Sigmoid colon (tissue), 7 donors: ENCODE results near the gene IRX4. TPM values are rescaled to one million over a fixed set of nuclear protein-coding genes. Genes with fewer than 3 reads are reported as not detected.

Experiments used
- DNase-seq: peaks from one replicate; pipeline ENCODE4 v3.0.0-alpha.2; 2019
- H3K27ac ChIP-seq, 4 donors: fragments of 200-600 bp; sonication (generic); one replicate each; pipeline ENCODE4 v1.5.1; 2016 to 2019; ENCODE audit warnings: mild to moderate bottlenecking in 1 of 4
- H3K27me3 ChIP-seq, 3 donors: fragments of 200-600 bp; sonication (generic); one replicate each; pipeline ENCODE4 v1.5.1; 2019; ENCODE audit warnings: mild to moderate bottlenecking in 1 of 3
- H3K36me3 ChIP-seq, 4 donors: fragments of 200-600 bp; sonication (generic); one replicate each; pipeline ENCODE4 v1.5.1; 2016 to 2019
- H3K4me1 ChIP-seq, 4 donors: fragments of 200-600 bp; sonication (generic); one replicate each; pipeline ENCODE4 v1.5.1; 2017 to 2019
- H3K4me3 ChIP-seq, 4 donors: fragments of 200-600 bp; sonication (generic); one replicate each; pipeline ENCODE4 v1.5.1; 2017 to 2019; ENCODE audit warnings: mild to moderate bottlenecking in 2 of 4, moderate library complexity in 1 of 4
- H3K9me3 ChIP-seq, 4 donors: fragments of 200-600 bp in 3 of 4; sonication (generic) in 3 of 4; one replicate each; pipeline versions ENCODE4 v1.5.1 to v1.6.1; 2013 to 2019
- CTCF ChIP-seq, 4 experiments: fragments of 450-650 bp in 3 of 4; fragments of 200-600 bp in 1 of 4; IDR thresholded peaks; one replicate each; pipeline ENCODE4 v1.5.1; 2016 to 2019; ENCODE audit warnings: antibody characterized with exemption in 4 of 4, mild to moderate bottlenecking in 3 of 4, moderate library complexity in 2 of 4
- EP300 ChIP-seq, 4 donors: sonication (generic); formaldehyde crosslinking; IDR thresholded peaks; one replicate each; pipeline ENCODE4 v1.6.1; 2017; ENCODE audit warnings: antibody characterized with exemption in 4 of 4
- POLR2A ChIP-seq, 2 donors: fragments of 450-650 bp; IDR thresholded peaks; one replicate each; pipeline ENCODE4 v1.6.1; 2016; ENCODE audit warnings: antibody characterized with exemption in 2 of 2, mild to moderate bottlenecking in 2 of 2, moderate library complexity in 2 of 2
- POLR2AphosphoS5 ChIP-seq, 4 donors: sonication (generic); formaldehyde crosslinking; IDR thresholded peaks; one replicate each; pipeline ENCODE4 v1.6.1; 2017; ENCODE audit warnings: antibody characterized with exemption in 4 of 4
- WGBS, 2 donors: extraction: QIAGEN DNeasy Blood & Tissue Kit; methylation state at CpG; one replicate each; pipeline ENCODE4 v1.1.7; 2013; 5-methylcytosine and 5-hydroxymethylcytosine counted together
- intact Hi-C: fragments of 100-400 bp; cut with DNase I; formaldehyde crosslinking; loops from one replicate; pipeline ENCODE4 v1.15.1; 2023
- polyA plus RNA-seq, 3 donors: library from polyadenylated mRNA; stranded (reverse); fragments of 200-250 nt; gene quantifications; one replicate each; pipeline ENCODE4 v1.2.3, GENCODE V29; 2013
- total RNA-seq, 4 donors: library from RNA; depleted of rRNA; stranded (reverse); fragments of >200 nt; gene quantifications; one replicate each; pipeline ENCODE4 v1.1.0, GENCODE V29; 2016
- donor health status: healthy with polysubstance abuse.
- donor health status: Bipolar disorder and iron deficiency.
- donor health status: healthy.

The IRX4 gene
- total and polyA plus RNA-seq, 7 donors = 0.06 TPM; not detected in 6

GRCh38 chr5:1929108-1929991 lies 46.6 kb upstream of the IRX4 start:
- peaks cover 4 to 44% (median 19%) of the 10 kb centered on the region in 3 donors for H3K27me3 ChIP-seq
- H3K4me3 ChIP-seq = no peak overlapping the region
- TF ChIP-seq EP300 (IDR thresholded peaks at IDR 0.05) (no peak), POLR2A (IDR thresholded peaks at IDR 0.05) (no peak), CTCF (IDR thresholded peaks at IDR 0.05) (no peak)
- no peaks in the 10 kb centered on the region for H3K9me3 ChIP-seq
- intact Hi-C loops = no loop called here
- no peaks in the 10 kb centered on the region for H3K36me3 ChIP-seq
- 81 to 83% methylated on average over 9 of the region's 9 CpGs for WGBS, 2 donors
- no peak overlapping the region for H3K27ac ChIP-seq
- DNase-seq = no peak
- H3K4me1 ChIP-seq = peaks cover 0 to 12% (median 5%) of the 10 kb centered on the region in 4 donors

GRCh38 chr5:1926471-1927341 lies 44.0 kb upstream of the IRX4 start:
- intact Hi-C loops = no loop called here
- peaks cover 0 to 10% (median 4%) of the 10 kb centered on the region in 4 donors for H3K4me1 ChIP-seq
- no peak for DNase-seq
- peaks cover 4 to 60% (median 19%) of the 10 kb centered on the region in 3 donors for H3K27me3 ChIP-seq
- H3K27ac ChIP-seq = no peak overlapping the region
- 63 to 70% methylated on average over 30 of the region's 30 CpGs for WGBS, 2 donors
- no peaks in the 10 kb centered on the region for H3K36me3 ChIP-seq
- TF ChIP-seq POLR2A (IDR thresholded peaks at IDR 0.05) = no peak
- TF ChIP-seq CTCF (IDR thresholded peaks at IDR 0.05) = no peak
- no peak for TF ChIP-seq POLR2AphosphoS5 (IDR thresholded peaks at IDR 0.05)
- TF ChIP-seq EP300 (IDR thresholded peaks at IDR 0.05) = no peak
- H3K4me3 ChIP-seq = no peak overlapping the region
- no peaks in the 10 kb centered on the region for H3K9me3 ChIP-seq

- no peak for DNase-seq
- no peak overlapping the region for H3K4me3 ChIP-seq
- peaks cover under 1 to 55% (median 19%) of the 10 kb centered on the region in 3 donors for H3K27me3 ChIP-seq
- intact Hi-C loops = no loop called here
- H3K4me1 ChIP-seq = peaks cover 0 to 8% (median 3%) of the 10 kb centered on the region in 4 donors
- no peak for TF ChIP-seq EP300 (IDR thresholded peaks at IDR 0.05)
- no peak for TF ChIP-seq POLR2A (IDR thresholded peaks at IDR 0.05)
- no peak for TF ChIP-seq CTCF (IDR thresholded peaks at IDR 0.05)
- TF ChIP-seq POLR2AphosphoS5 (IDR thresholded peaks at IDR 0.05) = no peak
- H3K27ac ChIP-seq = no peak overlapping the region
- no peaks in the 10 kb centered on the region for H3K36me3 ChIP-seq
- H3K9me3 ChIP-seq = no peaks in the 10 kb centered on the region
- 17 to 46% methylated on average over 5 of the region's 5 CpGs for WGBS, 2 donors
Measured at GRCh38 chr5:1926071-1926440, 43.3 kb upstream of the IRX4 start.

GRCh38 chr5:1925111-1926070 lies 42.7 kb upstream of the IRX4 start:
- Histone ChIP-seq H3K4me1 (peaks cover 0 to 2% (median under 1%) of the 10 kb centered on the region in 4 donors), H3K27ac (no peak overlapping the region), H3K36me3 (no peaks in the 10 kb centered on the region), H3K9me3 (no peaks in the 10 kb centered on the region), H3K27me3 (peaks cover 0 to 49% (median 19%) of the 10 kb centered on the region in 3 donors), H3K4me3 (no peak overlapping the region)
- TF ChIP-seq EP300 (IDR thresholded peaks at IDR 0.05) = no peak
- no peak for TF ChIP-seq POLR2A (IDR thresholded peaks at IDR 0.05)
- TF ChIP-seq CTCF (IDR thresholded peaks at IDR 0.05) = no peak
- no peak for TF ChIP-seq POLR2AphosphoS5 (IDR thresholded peaks at IDR 0.05)
- intact Hi-C loops = no loop called here
- 77 to 78% methylated on average over 25 of the region's 25 CpGs for WGBS, 2 donors
- no peak for DNase-seq
